ENCODE results near the gene CDH10. TPM values are rescaled to one million over a fixed set of nuclear protein-coding genes. Genes with fewer than 3 reads are reported as not detected.

CDH10 gene
- total RNA-seq, 4 donors from 2014 or later, result not detected

DNA sequence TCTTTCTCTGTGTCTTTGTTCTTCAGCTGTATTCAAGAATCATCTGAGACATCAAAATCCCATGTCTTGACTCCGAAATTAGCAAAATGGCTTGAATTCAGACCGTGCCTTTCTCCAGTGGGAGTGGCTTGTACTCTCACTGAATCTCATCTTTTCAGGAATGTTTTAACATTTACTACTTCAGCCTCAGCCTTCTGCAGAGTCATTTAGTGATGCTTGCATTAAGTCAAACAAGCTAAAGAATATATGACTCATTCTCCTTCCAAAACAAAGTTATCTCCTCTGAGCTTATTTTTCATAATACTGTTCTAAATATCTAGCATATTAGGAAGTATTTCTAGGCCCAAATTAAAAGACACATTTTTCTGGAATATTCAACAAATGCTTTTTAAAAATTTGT is 205.3 kb downstream of the CDH10 start:
- ATAC-seq, result no peak
- no peak for TF ChIP-seq CTCF (IDR thresholded peaks at IDR 0.05 in 4 of 5, conservative IDR thresholded peaks at IDR 0.05 in 1 of 5)
- TF ChIP-seq POLR2A (IDR thresholded peaks at IDR 0.05), result no peak
- in situ Hi-C loops (cut with MboI; ENCODE audit: low sequenced_read_pairs in 4 of 4), result no loop called here

More for the DNA sequence above, 205.3 kb downstream of the CDH10 start:
- H3K4me3 ChIP-seq, result no peak overlapping the region
- no peak for DNase-seq
- H3K27ac ChIP-seq, result no peak overlapping the region
- intact Hi-C loops (cut with DNase I; ENCODE audit: low total_unique reads), result no loop called here
- peaks cover 0 to under 1% of the 10 kb centered on the region in 2 donors for H3K4me1 ChIP-seq
- H3K27me3 ChIP-seq, result no peaks in the 10 kb centered on the region
- no peaks in the 10 kb centered on the region for H3K9me3 ChIP-seq
- no peaks in the 10 kb centered on the region for H3K36me3 ChIP-seq
